Germinal center (tissue), 1 donor: ENCODE data around the gene PPP2R2B.

Experiments used
- DNase-seq: peaks from one replicate; pipeline ENCODE4 v3.0.0; 2012; ENCODE audit warnings: mixed read lengths, low spot score

Gene PPP2R2B

DNA sequence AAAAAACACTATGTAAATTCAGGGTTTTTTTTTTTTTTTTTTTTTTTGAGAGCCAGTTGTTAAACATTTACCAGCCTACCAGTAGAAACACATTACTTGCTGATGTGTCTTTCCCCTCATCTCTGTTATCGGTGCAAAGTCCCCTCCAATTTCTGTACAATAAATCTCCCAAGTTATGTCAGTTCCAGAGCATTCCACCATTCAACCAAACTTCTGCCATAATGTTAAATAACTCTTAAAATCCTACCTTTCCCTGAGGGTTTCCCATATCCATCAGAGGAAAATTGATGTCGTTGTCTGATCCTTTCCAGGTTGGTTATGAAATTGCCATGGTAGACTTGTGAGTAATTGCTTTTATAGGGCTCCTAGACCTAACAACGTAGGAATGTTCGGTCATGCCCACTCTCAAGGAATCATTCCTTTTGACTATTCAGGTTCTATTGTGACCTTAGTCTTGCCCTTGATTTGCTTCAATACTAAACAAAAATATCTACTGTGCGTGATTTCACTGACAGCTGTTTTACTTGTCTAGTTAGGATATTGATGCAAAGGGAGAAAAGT, 5.6 kb upstream of the PPP2R2B start:
- DNase-seq, result no peak

- DNase-seq, result no peak
Measured at GRCh38 chr5:146883511-146883910, 5.0 kb upstream of the PPP2R2B start.

- DNase-seq, result no peak
Measured at GRCh38 chr5:146880966-146881365, 2.4 kb upstream of the PPP2R2B start.

- DNase-seq, result peak; percentile 11
Measured at GRCh38 chr5:146877783-146878475, 628 bp downstream of the PPP2R2B start.

DNA sequence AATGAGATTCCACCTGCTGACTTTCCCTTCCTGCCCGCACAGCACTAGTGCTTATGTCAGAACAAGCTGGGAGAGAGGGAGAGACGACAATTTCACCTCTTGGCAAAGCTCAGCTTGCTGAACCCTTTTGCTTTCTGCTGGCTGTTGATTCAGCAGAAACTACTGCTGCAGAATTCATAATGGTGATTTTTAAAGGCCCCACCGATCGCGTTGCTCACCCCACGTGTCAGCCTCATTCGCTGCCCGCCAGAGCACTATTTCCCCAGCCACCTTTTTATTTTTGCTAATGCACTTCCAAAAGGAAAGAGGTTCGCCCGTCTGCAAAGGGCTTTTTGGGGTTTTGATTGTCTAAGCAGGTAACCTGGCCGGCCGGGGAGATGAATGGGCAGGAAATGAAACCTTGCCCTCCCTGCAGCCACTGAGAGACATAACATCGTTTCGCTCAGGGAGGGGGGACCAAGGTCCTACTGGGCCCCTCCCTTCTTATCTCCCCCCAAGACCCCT, 1.3 kb downstream of the PPP2R2B start:
- no peak for DNase-seq

DNA sequence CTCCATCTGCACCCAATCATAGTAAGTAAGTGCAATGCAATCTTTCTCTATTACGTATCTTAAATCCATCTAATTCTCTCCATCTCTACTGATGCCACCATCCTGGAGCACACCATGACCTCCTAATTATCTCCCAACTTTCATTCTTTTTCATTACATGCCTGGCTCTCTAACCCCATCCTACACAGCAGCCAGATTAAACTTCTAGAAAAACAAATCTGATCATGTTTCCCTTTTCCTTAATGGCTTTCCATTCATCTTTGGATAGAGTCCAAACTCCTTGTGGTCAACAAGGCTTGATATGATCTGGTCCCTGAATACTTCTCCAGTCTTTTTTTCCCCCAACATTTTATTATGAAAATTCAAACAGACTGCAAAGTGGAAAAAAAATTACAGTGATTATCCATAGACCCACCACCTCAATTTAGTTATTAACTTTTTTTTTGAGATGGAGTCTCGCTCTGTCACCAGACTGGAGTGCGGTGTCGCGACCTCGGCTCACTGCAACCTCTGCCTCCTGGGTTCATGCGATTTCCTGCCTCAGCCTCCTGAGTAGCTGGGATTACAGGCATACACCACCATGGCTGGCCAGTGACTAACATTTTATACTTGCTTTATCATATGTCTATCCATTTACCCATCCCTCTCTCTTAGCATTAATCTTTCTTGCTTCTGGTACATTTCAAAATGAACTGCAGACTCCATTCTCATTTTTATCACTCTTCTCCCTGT, 5.2 kb downstream of the PPP2R2B start:
- no peak for DNase-seq

- no peak for DNase-seq
Measured at GRCh38 chr5:146872188-146872587, 6.4 kb downstream of the PPP2R2B start.

GRCh38 chr5:146867996-146868708, 10.4 kb downstream of the PPP2R2B start:
- no peak for DNase-seq

DNA sequence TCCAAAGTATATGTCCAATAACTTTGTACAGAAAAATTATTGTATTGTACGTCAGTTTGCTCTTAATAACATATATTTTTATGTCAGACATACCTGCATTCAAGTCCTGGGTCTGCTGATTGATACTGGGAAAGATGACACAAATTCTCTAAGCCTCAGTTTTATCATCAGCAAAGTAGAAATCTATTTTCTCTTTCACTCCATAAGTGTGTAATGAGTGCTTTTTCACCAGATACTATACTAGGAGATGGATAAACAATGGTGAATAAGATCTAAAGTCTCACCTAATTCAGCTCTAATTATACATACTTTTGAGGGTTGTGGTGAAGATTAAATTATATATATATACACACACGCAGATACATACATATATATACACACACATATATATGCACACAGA, 12.3 kb downstream of the PPP2R2B start:
- DNase-seq, result no peak

- DNase-seq, result no peak
Measured at GRCh38 chr5:146862641-146863040, 15.9 kb downstream of the PPP2R2B start.

DNA sequence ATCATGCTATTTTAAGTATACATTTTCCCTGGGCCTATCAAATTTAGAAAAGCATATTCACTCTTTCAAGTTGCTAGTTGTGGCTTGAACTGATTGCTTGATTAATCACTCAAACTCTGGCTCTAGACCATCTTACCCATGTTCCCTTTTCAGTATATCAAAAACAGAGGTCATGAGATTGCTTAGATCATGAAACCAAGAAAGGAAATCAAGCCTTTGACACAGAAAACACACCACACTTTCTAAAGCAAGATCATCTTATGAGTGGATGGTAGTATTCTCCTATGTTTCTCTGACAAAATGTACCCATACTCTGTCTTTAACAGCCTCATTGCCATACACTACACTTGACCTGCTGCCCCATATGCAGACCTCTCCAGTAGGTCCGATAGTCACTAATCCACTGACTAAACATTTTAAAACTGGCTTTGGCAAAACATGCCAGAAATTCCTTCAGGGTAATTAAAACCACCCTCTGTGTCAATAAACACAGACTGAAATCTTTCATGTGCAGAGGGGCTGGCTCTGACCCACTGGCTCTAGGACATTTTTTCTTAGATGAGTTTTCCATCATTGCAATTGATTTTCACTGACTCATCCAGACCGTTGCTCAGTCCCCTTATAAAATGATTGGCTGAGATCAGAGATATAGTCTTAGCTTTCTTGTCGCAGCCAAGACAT, 18.2 kb downstream of the PPP2R2B start:
- no peak for DNase-seq

GRCh38 chr5:146852089-146852488, 26.5 kb downstream of the PPP2R2B start:
- DNase-seq, result no peak

- DNase-seq, result no peak
Measured at GRCh38 chr5:146851133-146851532, 27.4 kb downstream of the PPP2R2B start.

GRCh38 chr5:146849694-146850303, 28.8 kb downstream of the PPP2R2B start:
- DNase-seq, result no peak

GRCh38 chr5:146848133-146848532, 30.4 kb downstream of the PPP2R2B start:
- no peak for DNase-seq

GRCh38 chr5:146840016-146840415, 38.5 kb downstream of the PPP2R2B start:
- no peak for DNase-seq

- DNase-seq, result no peak
Measured at GRCh38 chr5:146836226-146836842, 42.2 kb downstream of the PPP2R2B start.

DNA sequence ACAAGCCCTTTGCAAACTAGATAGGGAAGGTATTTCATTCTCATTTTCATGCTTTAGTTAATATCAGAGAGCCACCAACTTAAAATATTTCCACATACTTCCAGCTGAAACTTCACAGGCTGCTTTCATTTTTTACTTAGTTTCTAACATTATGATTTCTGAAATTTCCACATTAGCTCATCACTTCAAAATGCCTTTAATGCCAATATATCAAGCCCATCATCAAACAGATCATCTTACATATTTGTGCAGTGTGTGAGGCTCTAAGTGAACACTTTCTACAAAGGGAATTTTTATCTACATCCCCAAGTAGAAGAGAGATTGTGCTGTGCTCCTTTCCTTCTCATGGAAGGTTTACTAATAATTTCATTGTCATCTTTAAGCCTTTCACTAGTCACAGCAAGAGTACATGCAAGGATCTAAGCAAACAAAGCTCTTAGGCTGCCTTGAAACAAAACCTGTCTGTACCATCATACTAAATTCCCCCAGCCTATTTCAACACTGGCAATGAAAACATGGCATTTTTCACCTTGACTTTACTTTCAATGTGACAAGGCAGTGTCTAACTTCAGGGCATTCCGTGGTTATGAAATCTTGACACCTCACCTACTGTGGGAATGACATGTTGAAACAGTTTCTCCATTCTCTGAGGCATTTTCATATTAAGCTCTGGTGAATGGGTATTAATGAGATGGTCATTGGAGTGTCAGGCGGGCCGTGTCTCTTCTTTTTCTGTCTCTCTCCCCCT, 45.4 kb downstream of the PPP2R2B start:
- no peak for DNase-seq

DNA sequence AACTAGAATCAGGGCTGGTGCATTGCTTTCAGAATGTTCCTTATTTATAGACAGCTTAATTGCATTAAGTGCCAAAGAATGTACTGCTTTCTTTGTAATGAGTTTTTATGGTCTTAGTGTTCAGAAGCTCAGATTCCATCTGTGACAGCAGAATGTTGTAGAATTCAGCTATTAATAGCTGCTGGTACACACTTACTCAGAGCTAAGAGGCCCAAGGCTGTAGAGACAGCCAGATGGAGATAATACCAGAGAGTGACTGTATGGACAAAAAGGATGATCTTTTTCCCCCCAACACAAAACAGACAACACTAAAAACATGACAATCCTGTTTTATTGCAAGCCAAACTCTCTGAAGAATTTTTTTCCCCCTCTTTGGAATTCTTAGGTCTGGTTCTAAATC, 50.2 kb downstream of the PPP2R2B start:
- DNase-seq, result no peak

DNA sequence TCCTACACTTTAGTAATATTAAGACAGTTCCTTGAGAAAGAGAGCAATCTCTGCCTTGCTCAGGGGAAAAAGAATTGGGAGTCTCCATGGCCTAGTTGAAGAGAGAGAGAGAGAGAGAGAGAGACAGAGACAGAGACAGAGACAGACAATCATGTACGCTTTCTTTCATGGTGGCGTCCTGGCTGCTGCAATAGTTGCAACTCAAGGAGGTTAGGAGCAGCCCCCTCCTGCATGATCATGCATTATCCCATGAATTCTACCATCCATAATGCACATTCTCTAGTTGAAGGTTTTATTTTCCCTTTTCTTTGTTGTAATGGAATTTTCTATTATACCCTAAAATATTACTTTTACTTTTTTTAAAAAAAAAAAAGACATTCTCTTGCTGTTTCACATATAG, 50.7 kb downstream of the PPP2R2B start:
- DNase-seq, result no peak
